ENCODE data around the gene FDXR.

FDXR gene

DNA sequence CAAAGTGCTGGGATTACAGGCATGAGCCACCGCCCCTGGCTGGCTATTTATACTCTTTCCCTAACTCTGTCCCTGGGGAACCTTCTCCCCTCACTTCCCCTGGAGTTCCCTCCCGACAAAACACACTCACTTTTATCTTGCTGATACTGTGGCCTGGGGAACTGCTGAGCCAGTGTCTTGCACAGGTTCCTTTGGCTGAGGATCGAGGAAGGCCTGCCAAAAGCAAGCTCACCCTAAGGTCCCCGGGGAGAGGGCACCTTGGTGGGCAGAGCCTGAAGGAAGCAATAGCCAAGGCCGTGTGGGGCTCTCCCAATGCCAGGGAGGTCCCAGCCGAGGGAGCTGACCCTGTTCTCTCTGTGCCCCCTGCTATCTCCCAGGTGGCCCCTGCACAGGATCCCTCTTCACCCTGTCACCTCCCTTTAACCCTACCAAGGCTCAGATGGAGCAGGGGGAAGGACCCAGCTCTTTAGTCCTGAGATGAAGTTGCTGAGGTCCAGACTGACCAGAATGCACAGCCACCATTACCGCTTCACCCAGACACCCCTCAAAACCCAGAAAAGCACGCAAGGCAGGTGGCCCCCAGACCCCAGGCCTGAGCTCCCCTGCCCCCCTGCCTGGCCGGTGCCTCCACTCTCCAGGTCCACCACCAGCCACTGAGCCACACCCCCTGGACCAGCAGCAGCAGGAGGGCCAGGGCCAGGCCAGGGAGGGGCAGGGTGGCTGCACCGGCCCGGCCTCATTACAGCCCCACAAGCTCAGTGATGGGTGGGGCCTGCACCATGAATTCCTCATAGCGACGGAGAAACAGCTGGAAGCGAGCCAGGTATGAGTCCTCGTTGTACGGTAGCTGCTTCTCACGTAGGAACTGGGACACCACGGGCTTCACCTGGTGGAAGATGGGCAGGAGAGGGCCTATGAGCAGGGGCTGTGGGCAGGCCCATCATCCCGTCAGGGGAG, 5.1 kb upstream of the FDXR start:
- no peak overlapping the region for H3K4ac ChIP-seq (ENCODE audit: low read depth, low read length)
- no peaks in the 10 kb centered on the region for H3K79me2 ChIP-seq (ENCODE audit: control insufficient read depth, insufficient read depth, low read length)
- no peak for DNase-seq
- no peak overlapping the region for H3K56ac ChIP-seq (ENCODE audit: low read length)
- H2BK120ac ChIP-seq (ENCODE audit: low read depth, low read length) = no peak overlapping the region
- no peak overlapping the region for H2BK5ac ChIP-seq (ENCODE audit: low read length)
- H3K79me1 ChIP-seq (ENCODE audit: low read length) = no peaks in the 10 kb centered on the region
- H3K27me3 ChIP-seq (ENCODE audit: insufficient read depth, low read length, poor library complexity) = no peaks in the 10 kb centered on the region
- no peak overlapping the region for H4K5ac ChIP-seq (ENCODE audit: low read length)
- H3K23ac ChIP-seq (ENCODE audit: low read length) = no peak overlapping the region
- no peak overlapping the region for H4K8ac ChIP-seq (ENCODE audit: low read depth, low read length)
- no peak overlapping the region for H3K4me2 ChIP-seq (ENCODE audit: low read length)
- H3K4me3 ChIP-seq (ENCODE audit: low read length) = no peak overlapping the region
- no peak overlapping the region for H3K27ac ChIP-seq (ENCODE audit: low read depth, low read length)
- H3K18ac ChIP-seq (ENCODE audit: low read length) = no peak overlapping the region
- H2BK15ac ChIP-seq (replicated peaks; ENCODE audit: low read depth) = no peak overlapping the region
- H3K9ac ChIP-seq (ENCODE audit: low read length) = no peak overlapping the region
- no peaks in the 10 kb centered on the region for H3K4me1 ChIP-seq (ENCODE audit: control insufficient read depth, low read depth, low read length)
- WGBS (ENCODE audit: extremely low coverage, insufficient coverage, low lambda C conversion rate) = no CpG with 5 or more reads among the region's 19 CpGs
- H3K36me3 ChIP-seq (ENCODE audit: control insufficient read depth, insufficient read depth, low read length) = no peaks in the 10 kb centered on the region
- H2AK5ac ChIP-seq (ENCODE audit: low read length) = no peak overlapping the region

DNA sequence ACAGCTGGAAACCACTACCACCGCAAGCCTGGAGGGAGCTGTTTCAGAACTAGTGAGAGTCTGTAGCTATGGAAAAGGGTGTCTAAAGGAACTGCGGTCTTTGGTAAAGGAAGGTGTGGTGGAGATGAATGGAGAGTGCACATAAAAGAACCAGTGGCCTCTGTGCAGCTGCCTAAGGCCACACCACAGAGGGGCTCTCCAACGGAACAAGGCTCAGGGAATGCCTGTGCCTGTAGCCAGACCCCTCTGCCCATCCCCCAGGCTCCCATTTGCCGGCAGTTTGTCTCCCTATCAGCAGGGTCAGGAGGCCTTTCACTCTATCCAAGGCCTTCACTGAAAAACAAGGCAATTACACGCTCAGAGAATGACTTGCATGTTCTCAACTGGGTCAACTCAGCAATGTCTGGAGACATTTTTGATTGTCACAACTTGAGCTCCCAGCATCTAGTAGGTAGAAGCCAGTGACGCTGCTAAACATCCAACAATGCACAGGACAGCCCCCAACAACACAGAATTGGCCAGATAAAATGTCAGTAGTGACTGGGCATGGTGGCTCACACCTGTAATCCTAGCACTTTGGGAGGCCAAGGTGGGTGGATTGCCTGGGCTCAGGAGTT, 3.3 kb upstream of the FDXR start:
- no peak overlapping the region for H3K18ac ChIP-seq (ENCODE audit: low read length)
- H3K27ac ChIP-seq (ENCODE audit: low read depth, low read length) = no peak overlapping the region
- no CpG with 5 or more reads among the region's 6 CpGs for WGBS (ENCODE audit: extremely low coverage, insufficient coverage, low lambda C conversion rate)
- no peaks in the 10 kb centered on the region for H3K79me1 ChIP-seq (ENCODE audit: low read length)
- H3K23ac ChIP-seq (ENCODE audit: low read length) = no peak overlapping the region
- peaks cover 5% of the 10 kb centered on the region for H3K4me1 ChIP-seq (ENCODE audit: control insufficient read depth, low read depth, low read length)
- no peaks in the 10 kb centered on the region for H3K36me3 ChIP-seq (ENCODE audit: control insufficient read depth, insufficient read depth, low read length)
- H3K56ac ChIP-seq (ENCODE audit: low read length) = no peak overlapping the region
- no peak overlapping the region for H4K5ac ChIP-seq (ENCODE audit: low read length)
- no peak overlapping the region for H4K8ac ChIP-seq (ENCODE audit: low read depth, low read length)
- H3K9ac ChIP-seq (ENCODE audit: low read length) = no peak overlapping the region
- no peak overlapping the region for H2BK120ac ChIP-seq (ENCODE audit: low read depth, low read length)
- H3K4me3 ChIP-seq (ENCODE audit: low read length) = no peak overlapping the region
- H3K4ac ChIP-seq (ENCODE audit: low read depth, low read length) = no peak overlapping the region
- H2BK15ac ChIP-seq (replicated peaks; ENCODE audit: low read depth) = no peak overlapping the region
- H3K4me2 ChIP-seq (ENCODE audit: low read length) = no peak overlapping the region
- no peaks in the 10 kb centered on the region for H3K79me2 ChIP-seq (ENCODE audit: control insufficient read depth, insufficient read depth, low read length)
- H3K27me3 ChIP-seq (ENCODE audit: insufficient read depth, low read length, poor library complexity) = no peaks in the 10 kb centered on the region
- H2AK5ac ChIP-seq (ENCODE audit: low read length) = no peak overlapping the region
- no peak overlapping the region for H2BK5ac ChIP-seq (ENCODE audit: low read length)
- peak; percentile 44 for DNase-seq

DNA sequence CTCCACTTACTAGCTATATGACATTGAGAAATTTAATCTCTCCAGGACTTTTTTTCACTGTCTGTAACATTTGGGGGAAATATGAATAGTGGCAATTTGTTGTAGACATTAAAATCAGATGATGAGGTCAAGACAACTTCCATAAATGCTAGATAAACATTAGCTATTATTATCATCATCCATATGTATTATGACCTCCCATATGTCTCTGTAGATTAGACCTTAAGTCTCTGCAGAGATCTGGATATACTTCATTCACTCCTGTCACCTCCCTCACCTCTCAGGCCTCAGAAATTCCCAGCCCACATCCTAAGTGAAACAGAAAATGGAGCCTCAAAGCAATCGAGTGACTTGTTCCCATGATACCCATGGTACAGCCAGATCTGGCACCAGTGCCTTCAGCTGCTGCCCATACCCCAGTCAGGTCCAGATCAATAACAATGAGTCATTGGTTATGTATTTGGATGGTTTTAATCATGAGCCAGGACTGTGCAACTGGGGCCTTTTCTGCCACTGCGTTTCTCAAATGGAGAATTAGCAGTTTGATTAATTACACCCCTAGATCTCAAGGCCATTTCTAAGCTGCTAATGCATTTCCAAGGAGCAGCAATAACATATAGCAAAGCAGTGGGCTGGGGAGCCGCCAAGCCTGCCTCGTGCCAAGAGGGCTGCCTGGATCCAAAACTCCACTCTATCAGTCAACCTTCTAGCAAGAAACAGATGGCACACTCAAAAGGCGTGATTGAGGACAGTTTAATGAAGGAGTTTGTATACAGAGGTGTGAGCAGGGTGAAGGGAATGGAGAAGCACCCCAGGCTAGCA, 2.6 kb upstream of the FDXR start:
- Histone ChIP-seq H2BK120ac (ENCODE audit: low read depth, low read length) (no peak overlapping the region), H3K4me3 (ENCODE audit: low read length) (no peak overlapping the region), H3K9ac (ENCODE audit: low read length) (no peak overlapping the region), H3K36me3 (ENCODE audit: control insufficient read depth, insufficient read depth, low read length) (no peaks in the 10 kb centered on the region), H4K5ac (ENCODE audit: low read length) (no peak overlapping the region), H3K27ac (ENCODE audit: low read depth, low read length) (no peak overlapping the region), H3K4ac (ENCODE audit: low read depth, low read length) (no peak overlapping the region), H3K79me1 (ENCODE audit: low read length) (no peaks in the 10 kb centered on the region), H2BK15ac (replicated peaks; ENCODE audit: low read depth) (no peak overlapping the region), H3K4me1 (ENCODE audit: control insufficient read depth, low read depth, low read length) (peaks cover 5% of the 10 kb centered on the region), H3K18ac (ENCODE audit: low read length) (no peak overlapping the region), H2BK5ac (ENCODE audit: low read length) (no peak overlapping the region), H3K23ac (ENCODE audit: low read length) (no peak overlapping the region), H3K79me2 (ENCODE audit: control insufficient read depth, insufficient read depth, low read length) (no peaks in the 10 kb centered on the region), H2AK5ac (ENCODE audit: low read length) (no peak overlapping the region), H3K27me3 (ENCODE audit: insufficient read depth, low read length, poor library complexity) (no peaks in the 10 kb centered on the region), H4K8ac (ENCODE audit: low read depth, low read length) (no peak overlapping the region), H3K4me2 (ENCODE audit: low read length) (no peak overlapping the region), H3K56ac (ENCODE audit: low read length) (no peak overlapping the region)
- WGBS (ENCODE audit: extremely low coverage, insufficient coverage, low lambda C conversion rate) = no CpG with 5 or more reads among the region's 5 CpGs
- no peak for DNase-seq

DNA sequence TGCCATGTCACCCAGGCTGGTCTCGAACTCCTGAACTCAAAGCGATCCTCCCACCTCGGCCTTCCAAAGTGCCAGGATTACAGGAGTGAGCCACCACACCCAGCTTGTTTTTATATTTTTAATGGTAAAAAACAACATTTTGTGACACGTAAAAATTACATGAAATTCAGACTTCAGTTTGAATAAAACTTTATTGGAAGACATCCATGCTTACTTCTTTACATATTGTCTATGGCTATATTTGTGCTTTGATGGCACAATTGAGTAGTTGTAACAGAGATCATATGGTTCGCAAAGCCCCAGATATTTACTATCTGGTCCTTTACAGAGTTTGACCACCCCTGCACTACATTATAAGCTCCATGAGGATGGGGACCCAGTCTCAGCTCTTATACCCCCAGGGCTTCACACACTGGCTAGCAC, 1.8 kb upstream of the FDXR start:
- Histone ChIP-seq H3K79me1 (ENCODE audit: low read length) (no peaks in the 10 kb centered on the region), H3K9ac (ENCODE audit: low read length) (no peak overlapping the region), H3K4ac (ENCODE audit: low read depth, low read length) (no peak overlapping the region), H2BK15ac (replicated peaks; ENCODE audit: low read depth) (no peak overlapping the region), H3K4me2 (ENCODE audit: low read length) (no peak overlapping the region), H4K5ac (ENCODE audit: low read length) (no peak overlapping the region), H3K4me3 (ENCODE audit: low read length) (no peak overlapping the region), H4K8ac (ENCODE audit: low read depth, low read length) (no peak overlapping the region), H3K56ac (ENCODE audit: low read length) (no peak overlapping the region), H3K18ac (ENCODE audit: low read length) (no peak overlapping the region), H3K23ac (ENCODE audit: low read length) (no peak overlapping the region), H2BK120ac (ENCODE audit: low read depth, low read length) (no peak overlapping the region), H3K36me3 (ENCODE audit: control insufficient read depth, insufficient read depth, low read length) (no peaks in the 10 kb centered on the region), H2BK5ac (ENCODE audit: low read length) (no peak overlapping the region), H3K79me2 (ENCODE audit: control insufficient read depth, insufficient read depth, low read length) (no peaks in the 10 kb centered on the region), H2AK5ac (ENCODE audit: low read length) (no peak overlapping the region), H3K27ac (ENCODE audit: low read depth, low read length) (no peak overlapping the region), H3K27me3 (ENCODE audit: insufficient read depth, low read length, poor library complexity) (no peaks in the 10 kb centered on the region), H3K4me1 (ENCODE audit: control insufficient read depth, low read depth, low read length) (peaks cover 5% of the 10 kb centered on the region)
- no peak for DNase-seq
- no CpG with 5 or more reads among the region's 5 CpGs for WGBS (ENCODE audit: extremely low coverage, insufficient coverage, low lambda C conversion rate)

DNA sequence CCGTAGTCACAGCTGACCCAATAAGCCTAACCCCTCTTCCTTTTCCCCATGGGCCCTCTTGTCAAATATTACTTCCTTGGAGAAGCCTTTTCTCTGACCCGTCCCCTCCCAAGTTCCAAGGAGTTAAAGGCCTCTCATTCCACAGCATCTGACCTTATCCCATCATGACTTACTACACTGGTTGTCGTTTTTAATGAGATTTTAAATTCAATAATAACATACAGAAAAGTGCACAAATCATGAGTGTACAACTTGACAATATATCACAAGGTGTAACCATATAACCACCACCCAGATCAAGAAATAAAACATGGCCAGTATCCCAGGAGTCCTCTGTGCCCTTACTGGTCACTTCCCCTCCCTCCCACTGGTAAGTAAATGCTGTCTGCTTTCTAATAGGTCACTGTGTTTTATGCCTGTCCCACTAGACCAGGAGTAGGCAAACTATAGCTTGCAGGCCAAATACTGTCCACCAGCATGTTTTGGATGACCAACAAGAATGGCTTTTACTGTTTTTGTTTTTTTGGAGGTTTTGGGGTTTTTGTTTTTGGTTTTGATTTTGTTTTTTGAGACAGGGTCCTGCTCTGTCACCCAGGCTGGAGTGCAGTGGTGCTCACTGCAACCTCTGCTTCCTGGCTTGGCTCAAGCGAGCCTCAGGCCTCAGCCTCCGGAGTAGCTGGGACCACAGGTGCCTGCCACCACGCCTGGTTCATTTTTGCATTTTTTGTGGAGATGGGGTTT, 1.2 kb upstream of the FDXR start:
- Histone ChIP-seq H3K27ac (ENCODE audit: low read depth, low read length) (no peak overlapping the region), H3K4me3 (ENCODE audit: low read length) (peak overlapping the region; percentile 61), H3K4ac (ENCODE audit: low read depth, low read length) (peak overlapping the region; percentile 22), H4K5ac (ENCODE audit: low read length) (no peak overlapping the region), H2AK5ac (ENCODE audit: low read length) (no peak overlapping the region), H2BK5ac (ENCODE audit: low read length) (no peak overlapping the region), H3K79me2 (ENCODE audit: control insufficient read depth, insufficient read depth, low read length) (no peaks in the 10 kb centered on the region), H3K23ac (ENCODE audit: low read length) (no peak overlapping the region), H3K4me1 (ENCODE audit: control insufficient read depth, low read depth, low read length) (peaks cover 5% of the 10 kb centered on the region), H4K8ac (ENCODE audit: low read depth, low read length) (no peak overlapping the region), H2BK15ac (replicated peaks; ENCODE audit: low read depth) (no peak overlapping the region), H3K27me3 (ENCODE audit: insufficient read depth, low read length, poor library complexity) (no peaks in the 10 kb centered on the region), H3K18ac (ENCODE audit: low read length) (no peak overlapping the region), H3K9ac (ENCODE audit: low read length) (peak overlapping the region; percentile 75), H2BK120ac (ENCODE audit: low read depth, low read length) (no peak overlapping the region), H3K56ac (ENCODE audit: low read length) (peak overlapping the region; percentile 87), H3K36me3 (ENCODE audit: control insufficient read depth, insufficient read depth, low read length) (no peaks in the 10 kb centered on the region), H3K4me2 (ENCODE audit: low read length) (peak overlapping the region; percentile 71), H3K79me1 (ENCODE audit: low read length) (no peaks in the 10 kb centered on the region)
- WGBS (ENCODE audit: extremely low coverage, insufficient coverage, low lambda C conversion rate) = no CpG with 5 or more reads among the region's 6 CpGs
- DNase-seq = no peak

Data from mesendoderm (in vitro differentiated cells).